ENCODE measurements around the gene CRB2.
"Not testable (repeated sequence)": the region's sequence is repeated elsewhere in the genome, so short reads cannot be mapped to it uniquely, and the experiment has no call there.

CRB2 gene

GRCh38 chr9:123395689-123396511 lies 39.9 kb downstream of the CRB2 start:
- no peak for DNase-seq (ENCODE audit: low read depth in 1 of 2, low spot score in 1 of 2)
- no peak overlapping the region for H3K27ac ChIP-seq (replicated peaks)
- TF ChIP-seq GABPA (IDR thresholded peaks at IDR 0.05; ENCODE audit: low read depth) = no peak
- TF ChIP-seq REST (IDR thresholded peaks at IDR 0.05; ENCODE audit: insufficient replicate concordance, low read depth) = no peak
- TF ChIP-seq SPI1 (IDR thresholded peaks at IDR 0.05; ENCODE audit: borderline replicate concordance, low read depth) = no peak
- H3K4me3 ChIP-seq (replicated peaks; ENCODE audit: insufficient read depth, low read length) = no peak overlapping the region
- H3K27me3 ChIP-seq (ENCODE audit: insufficient read depth, poor library complexity, severe bottlenecking) = no peaks in the 10 kb centered on the region

- no peak for DNase-seq (ENCODE audit: low read depth in 1 of 2, low spot score in 1 of 2)
- Histone ChIP-seq H3K27me3 (ENCODE audit: insufficient read depth, poor library complexity, severe bottlenecking) (no peaks in the 10 kb centered on the region), H3K4me3 (replicated peaks; ENCODE audit: insufficient read depth, low read length) (no peak overlapping the region), H3K27ac (replicated peaks) (no peak overlapping the region)
- TF ChIP-seq CTCF (IDR thresholded peaks at IDR 0.05; ENCODE audit: insufficient read depth, low read length) = no peak
- no peak for TF ChIP-seq POLR2AphosphoS5 (IDR thresholded peaks at IDR 0.05; ENCODE audit: low read depth)
- no peak for TF ChIP-seq GABPA (IDR thresholded peaks at IDR 0.05; ENCODE audit: low read depth)
- TF ChIP-seq SPI1 (IDR thresholded peaks at IDR 0.05; ENCODE audit: borderline replicate concordance, low read depth) = no peak
- TF ChIP-seq REST (IDR thresholded peaks at IDR 0.05; ENCODE audit: insufficient replicate concordance, low read depth) = no peak
Measured at GRCh38 chr9:123397975-123398374, 42.0 kb downstream of the CRB2 start.

- not testable (repeated sequence) for H3K4me3 ChIP-seq (replicated peaks; ENCODE audit: insufficient read depth, low read length); DNase-seq (ENCODE audit: low read depth in 1 of 2, low spot score in 1 of 2); H3K27ac ChIP-seq (replicated peaks); H3K27me3 ChIP-seq (ENCODE audit: insufficient read depth, poor library complexity, severe bottlenecking)
Measured at GRCh38 chr9:123398938-123399337, 42.9 kb downstream of the CRB2 start.

GRCh38 chr9:123399803-123400378 lies 43.9 kb downstream of the CRB2 start:
- Histone ChIP-seq H3K27ac (replicated peaks) (no peak overlapping the region), H3K27me3 (ENCODE audit: insufficient read depth, poor library complexity, severe bottlenecking) (no peaks in the 10 kb centered on the region), H3K4me3 (replicated peaks; ENCODE audit: insufficient read depth, low read length) (no peak overlapping the region)
- TF ChIP-seq REST (IDR thresholded peaks at IDR 0.05; ENCODE audit: insufficient replicate concordance, low read depth) (no peak), CTCF (IDR thresholded peaks at IDR 0.05; ENCODE audit: insufficient read depth, low read length) (peak; percentile 33), POLR2AphosphoS5 (IDR thresholded peaks at IDR 0.05; ENCODE audit: low read depth) (no peak), SPI1 (IDR thresholded peaks at IDR 0.05; ENCODE audit: borderline replicate concordance, low read depth) (no peak), GABPA (IDR thresholded peaks at IDR 0.05; ENCODE audit: low read depth) (no peak)
- peak in 1 of 2 experiments; percentile 15 for DNase-seq (ENCODE audit: low read depth in 1 of 2, low spot score in 1 of 2)
